Measurements from ENCODE around the gene NMBR. TPM values are rescaled to one million over a fixed set of nuclear protein-coding genes. Genes with fewer than 3 reads are reported as not detected.
"Not testable (repeated sequence)": the region's sequence is repeated elsewhere in the genome, so short reads cannot be mapped to it uniquely, and the experiment has no call there.

The NMBR gene
- total RNA-seq, 4 donors from 2014 or later = 0.72 TPM; not detected in 3

GRCh38 chr6:142045380-142046278 is 101.3 kb downstream of the NMBR start:
- H3K4me1 ChIP-seq = no peaks in the 10 kb centered on the region
- 30% methylated on average over 6 of the region's 6 CpGs for WGBS
- no peaks in the 10 kb centered on the region for H3K9me3 ChIP-seq
- no peaks in the 10 kb centered on the region for H3K36me3 ChIP-seq
- no peaks in the 10 kb centered on the region for H3K27me3 ChIP-seq
- DNase-seq (ENCODE audit: low spot score in 2 of 2) = no peak
- H3K4me3 ChIP-seq = no peak overlapping the region
- TF ChIP-seq POLR2AphosphoS5 (IDR thresholded peaks at IDR 0.05) (no peak), POLR2A (IDR thresholded peaks at IDR 0.05) (no peak), CTCF (IDR thresholded peaks at IDR 0.05) (no peak), EP300 (IDR thresholded peaks at IDR 0.05) (no peak)
- no peak overlapping the region for H3K27ac ChIP-seq

- Histone ChIP-seq H3K9me3 (no peaks in the 10 kb centered on the region), H3K27ac (no peak overlapping the region), H3K4me1 (no peaks in the 10 kb centered on the region), H3K27me3 (no peaks in the 10 kb centered on the region), H3K4me3 (no peak overlapping the region), H3K36me3 (no peaks in the 10 kb centered on the region)
- TF ChIP-seq POLR2AphosphoS5 (IDR thresholded peaks at IDR 0.05) = no peak
- no peak for TF ChIP-seq CTCF (IDR thresholded peaks at IDR 0.05)
- TF ChIP-seq POLR2A (IDR thresholded peaks at IDR 0.05) = no peak
- TF ChIP-seq EP300 (IDR thresholded peaks at IDR 0.05) = no peak
- 79% methylated on average over 4 of the region's 4 CpGs for WGBS
- no peak for DNase-seq (ENCODE audit: low spot score in 2 of 2)
Measured at GRCh38 chr6:142035890-142036289, 111.0 kb downstream of the NMBR start.

- DNase-seq (ENCODE audit: low spot score in 2 of 2) = no peak
- 69% methylated on average over 4 of the region's 4 CpGs for WGBS
- Histone ChIP-seq H3K36me3 (no peaks in the 10 kb centered on the region), H3K9me3 (no peaks in the 10 kb centered on the region), H3K27ac (no peak overlapping the region), H3K27me3 (no peaks in the 10 kb centered on the region), H3K4me1 (peaks cover under 1% of the 10 kb centered on the region), H3K4me3 (no peak overlapping the region)
- no peak for TF ChIP-seq CTCF (IDR thresholded peaks at IDR 0.05)
- TF ChIP-seq POLR2AphosphoS5 (IDR thresholded peaks at IDR 0.05) = no peak
- no peak for TF ChIP-seq POLR2A (IDR thresholded peaks at IDR 0.05)
- no peak for TF ChIP-seq EP300 (IDR thresholded peaks at IDR 0.05)
Measured at GRCh38 chr6:142031035-142031434, 115.9 kb downstream of the NMBR start.

GRCh38 chr6:142030115-142030619 is 116.8 kb downstream of the NMBR start:
- Histone ChIP-seq H3K4me3 (no peak overlapping the region), H3K27me3 (no peaks in the 10 kb centered on the region), H3K36me3 (no peaks in the 10 kb centered on the region), H3K4me1 (peaks cover 2% of the 10 kb centered on the region), H3K9me3 (no peaks in the 10 kb centered on the region), H3K27ac (no peak overlapping the region)
- TF ChIP-seq EP300 (IDR thresholded peaks at IDR 0.05) (no peak), POLR2AphosphoS5 (IDR thresholded peaks at IDR 0.05) (no peak), CTCF (IDR thresholded peaks at IDR 0.05) (no peak)
- no peak for DNase-seq (ENCODE audit: low spot score in 2 of 2)
- 91% methylated on average over 11 of the region's 11 CpGs for WGBS

GRCh38 chr6:142028527-142028926 is 118.4 kb downstream of the NMBR start:
- H3K4me1 ChIP-seq = peaks cover 2% of the 10 kb centered on the region
- H3K4me3 ChIP-seq = no peak overlapping the region
- no peaks in the 10 kb centered on the region for H3K36me3 ChIP-seq
- H3K27me3 ChIP-seq = no peaks in the 10 kb centered on the region
- TF ChIP-seq POLR2AphosphoS5 (IDR thresholded peaks at IDR 0.05) (no peak), POLR2A (IDR thresholded peaks at IDR 0.05) (no peak), EP300 (IDR thresholded peaks at IDR 0.05) (no peak), CTCF (IDR thresholded peaks at IDR 0.05) (no peak)
- no peak overlapping the region for H3K27ac ChIP-seq
- DNase-seq (ENCODE audit: low spot score in 2 of 2) = no peak
- no peaks in the 10 kb centered on the region for H3K9me3 ChIP-seq
- 95% methylated on average over 3 of the region's 3 CpGs for WGBS

- WGBS = 80% methylated on average over 3 of the region's 3 CpGs
- H3K27ac ChIP-seq; H3K4me3 ChIP-seq; H3K4me1 ChIP-seq; H3K36me3 ChIP-seq; H3K9me3 ChIP-seq; DNase-seq (ENCODE audit: low spot score in 2 of 2); H3K27me3 ChIP-seq: not testable (repeated sequence)
Measured at GRCh38 chr6:142027804-142028203, 119.1 kb downstream of the NMBR start.

All from suprapubic skin (tissue), 4 donors.